IgD-negative memory B cell (primary cell): ENCODE results near the gene POLE4. TPM values are rescaled to one million over a fixed set of nuclear protein-coding genes. Genes with fewer than 3 reads are reported as not detected.

Experiments
- H3K27ac Mint-ChIP-seq, 3 donors: one replicate each; pipeline ENCODE4 v1.8.0; 2020 to 2022; ENCODE audit warnings: mild to moderate bottlenecking in 3 of 3, mixed read lengths in 3 of 3, moderate library complexity in 1 of 3
- H3K27me3 Mint-ChIP-seq: one replicate; pipeline ENCODE4 v1.8.0; 2021; ENCODE audit warnings: mixed read lengths
- H3K36me3 Mint-ChIP-seq: one replicate; pipeline ENCODE4 v1.8.0; 2020; ENCODE audit warnings: mild to moderate bottlenecking, mixed read lengths
- H3K4me1 Mint-ChIP-seq, 3 donors: one replicate each; pipeline ENCODE4 v1.8.0; 2020 to 2022; ENCODE audit warnings: mixed read lengths in 3 of 3, mild to moderate bottlenecking in 1 of 3
- H3K4me3 Mint-ChIP-seq, 4 donors: one replicate each; pipeline ENCODE4 v1.8.0; 2020 to 2022; ENCODE audit warnings: mild to moderate bottlenecking in 4 of 4, mixed read lengths in 4 of 4, moderate library complexity in 3 of 4
- H3K9me3 Mint-ChIP-seq, 3 donors: one replicate each; pipeline ENCODE4 v1.8.0; 2020 to 2021; ENCODE audit warnings: mixed read lengths in 3 of 3, mild to moderate bottlenecking in 1 of 3
- polyA plus RNA-seq: library from polyadenylated mRNA; unstranded; fragments of 300-500 nt; fragmentation: Illumina TruSeq; gene quantifications from one replicate; pipeline ENCODE4 v1.2.3, GENCODE V29; 2021

The POLE4 gene
- polyA plus RNA-seq, 1 donor from 2014 or later = 181 TPM

DNA sequence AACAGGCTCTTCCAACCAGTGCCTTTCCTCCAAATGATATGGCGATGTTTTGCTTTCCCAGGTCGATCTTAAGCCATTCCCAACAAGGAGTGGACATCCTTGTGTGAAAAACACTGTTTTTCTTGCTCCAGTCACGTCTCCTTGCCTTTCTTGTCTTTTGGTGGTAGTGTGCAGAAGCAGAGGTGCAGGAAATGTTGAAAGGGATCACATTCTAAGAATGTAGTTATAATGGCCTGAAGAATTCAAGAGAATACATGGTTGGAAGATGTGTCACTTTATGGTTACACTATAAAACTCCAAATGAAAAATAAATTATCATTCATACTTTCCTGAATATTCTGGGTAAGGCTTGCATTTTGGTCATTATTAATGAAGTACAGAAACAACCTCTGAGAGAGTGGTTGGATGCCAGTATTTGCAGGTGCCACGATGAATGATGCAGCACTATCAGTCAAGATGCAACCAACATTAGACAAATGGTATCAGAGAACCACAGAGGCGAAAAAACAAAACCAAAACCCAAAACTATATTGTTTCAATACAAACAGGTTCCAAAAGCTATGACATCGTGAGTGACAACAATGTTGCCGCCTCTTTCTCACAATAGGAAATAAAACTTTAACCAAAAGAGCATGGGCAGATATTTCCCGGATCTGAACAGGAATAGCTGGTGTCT is 27.5 kb upstream of the POLE4 start:
- Mint-ChIP-seq H3K27me3 (peaks cover 16% of the 10 kb centered on the region), H3K4me1 (no peaks in the 10 kb centered on the region), H3K36me3 (no peaks in the 10 kb centered on the region), H3K9me3 (no peaks in the 10 kb centered on the region), H3K4me3 (no peak overlapping the region), H3K27ac (peak overlapping the region in 1 of 3 donors; percentile 17)

DNA sequence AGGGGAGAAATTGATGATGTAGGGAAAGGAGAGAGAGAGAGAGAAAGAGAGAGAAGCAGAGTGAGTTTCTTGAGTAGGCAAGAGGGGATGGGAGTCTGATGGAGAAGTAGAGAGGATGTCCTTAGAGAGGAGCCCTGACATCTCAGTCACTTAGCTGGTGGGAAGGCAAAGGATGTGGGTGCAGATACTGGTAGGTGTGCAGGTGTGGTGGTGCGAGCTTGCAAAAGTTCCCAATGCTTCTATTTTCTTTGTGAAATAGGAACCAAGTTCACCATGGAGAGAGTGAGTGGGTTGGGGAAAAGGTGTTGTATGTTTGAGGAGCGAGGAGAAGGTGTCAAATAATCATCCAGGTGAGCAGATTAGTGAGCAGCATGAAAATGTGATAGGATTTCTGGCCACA is 26.5 kb upstream of the POLE4 start:
- H3K27ac Mint-ChIP-seq = peak overlapping the region in 1 of 3 donors; percentile 55
- no peak overlapping the region for H3K4me3 Mint-ChIP-seq
- no peaks in the 10 kb centered on the region for H3K36me3 Mint-ChIP-seq
- H3K9me3 Mint-ChIP-seq = no peaks in the 10 kb centered on the region
- H3K27me3 Mint-ChIP-seq = peaks cover 16% of the 10 kb centered on the region
- no peaks in the 10 kb centered on the region for H3K4me1 Mint-ChIP-seq

GRCh38 chr2:74935975-74936391 is 22.5 kb upstream of the POLE4 start:
- H3K27me3 Mint-ChIP-seq = peaks cover 13% of the 10 kb centered on the region
- no peak overlapping the region for H3K4me3 Mint-ChIP-seq
- H3K9me3 Mint-ChIP-seq = no peaks in the 10 kb centered on the region

DNA sequence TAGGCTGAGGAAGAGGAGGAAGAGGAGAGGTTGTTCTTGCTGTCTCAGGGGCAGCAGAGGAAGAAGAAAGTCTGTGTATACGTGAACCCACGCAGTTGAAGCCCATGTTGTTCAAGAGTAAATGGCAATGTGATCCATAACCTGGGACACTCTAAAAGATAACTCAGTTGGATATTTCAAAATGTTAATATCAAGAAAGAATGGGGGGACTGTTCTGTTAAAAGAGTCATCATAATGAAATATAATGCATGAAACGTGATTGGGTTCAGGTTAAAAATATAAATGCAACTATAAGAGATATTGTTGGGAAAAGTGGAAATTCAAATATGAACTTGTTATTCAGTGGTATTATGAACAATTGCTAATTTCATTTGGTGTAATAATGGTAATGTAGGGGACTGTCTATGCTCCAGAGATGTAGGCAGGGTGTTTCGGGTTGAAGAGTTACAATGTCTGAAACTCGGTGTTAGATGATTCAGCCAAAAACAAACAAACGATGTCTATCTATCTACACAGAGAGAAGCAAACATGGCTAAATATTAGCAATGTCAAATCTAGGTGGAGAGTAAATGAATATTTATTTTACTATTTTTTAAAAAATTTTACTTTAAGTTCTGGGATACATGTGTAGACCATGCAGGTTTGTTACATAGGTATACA is 21.1 kb upstream of the POLE4 start:
- Mint-ChIP-seq H3K27me3 (peaks cover 13% of the 10 kb centered on the region), H3K4me3 (no peak overlapping the region), H3K4me1 (no peaks in the 10 kb centered on the region), H3K36me3 (no peaks in the 10 kb centered on the region), H3K9me3 (no peaks in the 10 kb centered on the region), H3K27ac (no peak overlapping the region)

More at GRCh38 chr2:74935975-74936391, 22.5 kb upstream of the POLE4 start:
- no peaks in the 10 kb centered on the region for H3K4me1 Mint-ChIP-seq
- H3K27ac Mint-ChIP-seq = no peak overlapping the region
- no peaks in the 10 kb centered on the region for H3K36me3 Mint-ChIP-seq

DNA sequence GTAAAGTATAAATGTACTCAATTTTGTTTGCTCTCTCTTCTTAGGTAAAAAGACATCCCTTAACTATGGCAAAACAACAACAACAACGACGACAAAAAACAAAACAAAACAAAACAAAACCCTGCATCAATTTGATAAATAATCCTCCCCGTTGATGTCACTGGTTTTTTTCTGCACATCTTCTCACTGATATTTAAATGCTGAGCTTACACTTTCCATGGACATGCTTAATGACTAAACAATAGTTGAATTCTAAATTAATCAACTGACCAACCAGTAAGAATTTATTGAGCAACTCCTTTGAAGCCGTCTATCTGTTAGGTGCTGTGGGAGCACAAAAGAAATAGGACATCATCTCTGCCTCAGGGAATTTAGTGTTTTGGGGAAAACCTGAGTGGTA is 20.2 kb upstream of the POLE4 start:
- Mint-ChIP-seq H3K4me1 (no peaks in the 10 kb centered on the region), H3K27me3 (peaks cover 13% of the 10 kb centered on the region), H3K27ac (no peak overlapping the region), H3K36me3 (no peaks in the 10 kb centered on the region), H3K9me3 (no peaks in the 10 kb centered on the region), H3K4me3 (no peak overlapping the region)

GRCh38 chr2:74939919-74940812 is 18.3 kb upstream of the POLE4 start:
- Mint-ChIP-seq H3K27ac (no peak overlapping the region), H3K27me3 (peaks cover 4% of the 10 kb centered on the region), H3K36me3 (no peaks in the 10 kb centered on the region), H3K4me1 (peaks cover 0 to 3% (median 3%) of the 10 kb centered on the region in 3 donors), H3K9me3 (no peaks in the 10 kb centered on the region), H3K4me3 (no peak overlapping the region)

DNA sequence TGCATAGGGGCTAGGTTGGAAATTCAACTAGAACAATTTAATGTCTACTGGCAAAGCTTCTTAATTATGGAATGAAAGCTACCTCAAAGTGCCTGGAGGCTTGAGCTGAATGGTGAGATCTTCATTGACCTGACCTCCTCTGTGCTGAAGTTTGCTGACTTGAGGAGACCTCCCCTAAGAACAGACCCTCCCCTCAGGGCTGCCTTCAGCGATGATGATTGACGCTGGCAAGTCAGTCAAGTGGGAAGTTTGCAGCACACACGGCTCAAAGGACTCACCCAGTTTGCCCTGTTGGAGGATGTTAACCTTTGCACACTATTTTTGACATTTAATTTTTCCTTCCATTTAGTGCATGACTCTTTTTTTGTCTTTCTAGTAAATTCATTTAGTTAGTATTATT is 17.2 kb upstream of the POLE4 start:
- Mint-ChIP-seq H3K9me3 (no peaks in the 10 kb centered on the region), H3K4me3 (no peak overlapping the region), H3K4me1 (peaks cover 0 to 8% (median 5%) of the 10 kb centered on the region in 3 donors), H3K27me3 (peaks cover 5% of the 10 kb centered on the region), H3K27ac (no peak overlapping the region), H3K36me3 (no peaks in the 10 kb centered on the region)

- H3K4me1 Mint-ChIP-seq = peaks cover 0 to 8% (median 5%) of the 10 kb centered on the region in 3 donors
- no peaks in the 10 kb centered on the region for H3K36me3 Mint-ChIP-seq
- H3K27me3 Mint-ChIP-seq = peaks cover 7% of the 10 kb centered on the region
- H3K27ac Mint-ChIP-seq = no peak overlapping the region
- H3K4me3 Mint-ChIP-seq = no peak overlapping the region
- H3K9me3 Mint-ChIP-seq = no peaks in the 10 kb centered on the region
These were observed 16.2 kb upstream of the POLE4 start for GRCh38 chr2:74942263-74942662.

- Mint-ChIP-seq H3K4me3 (peak overlapping the region in 1 of 4 donors; percentile 13), H3K36me3 (no peaks in the 10 kb centered on the region), H3K27ac (peak overlapping the region in 1 of 3 donors; percentile 8), H3K4me1 (peaks cover 2 to 12% (median 5%) of the 10 kb centered on the region in 3 donors), H3K9me3 (peaks cover 0 to 11% (median 5%) of the 10 kb centered on the region in 3 donors), H3K27me3 (peaks cover 5% of the 10 kb centered on the region)
These were observed 13.3 kb upstream of the POLE4 start for GRCh38 chr2:74944987-74945787.

- no peak overlapping the region for H3K27ac Mint-ChIP-seq
- H3K36me3 Mint-ChIP-seq = no peaks in the 10 kb centered on the region
- H3K4me3 Mint-ChIP-seq = no peak overlapping the region
- H3K27me3 Mint-ChIP-seq = peaks cover 3% of the 10 kb centered on the region
- peaks cover 4 to 17% (median 9%) of the 10 kb centered on the region in 3 donors for H3K4me1 Mint-ChIP-seq
- H3K9me3 Mint-ChIP-seq = peaks cover 0 to 14% (median 7%) of the 10 kb centered on the region in 3 donors
These were observed 12.6 kb upstream of the POLE4 start for GRCh38 chr2:74945788-74946331.

GRCh38 chr2:74947703-74948102 is 10.7 kb upstream of the POLE4 start:
- peaks cover 6 to 19% (median 12%) of the 10 kb centered on the region in 3 donors for H3K9me3 Mint-ChIP-seq
- no peak overlapping the region for H3K27ac Mint-ChIP-seq
- H3K36me3 Mint-ChIP-seq = peaks cover 5% of the 10 kb centered on the region
- peaks cover 13 to 32% (median 19%) of the 10 kb centered on the region in 3 donors for H3K4me1 Mint-ChIP-seq
- no peak overlapping the region for H3K4me3 Mint-ChIP-seq
- H3K27me3 Mint-ChIP-seq = peaks cover 3% of the 10 kb centered on the region

- Mint-ChIP-seq H3K4me1 (peaks cover 13 to 32% (median 19%) of the 10 kb centered on the region in 3 donors), H3K9me3 (peaks cover 7 to 19% (median 15%) of the 10 kb centered on the region in 3 donors), H3K4me3 (no peak overlapping the region), H3K36me3 (peaks cover 5% of the 10 kb centered on the region), H3K27ac (no peak overlapping the region), H3K27me3 (peaks cover 3% of the 10 kb centered on the region)
These were observed 9.7 kb upstream of the POLE4 start for GRCh38 chr2:74948779-74949178.

- H3K4me1 Mint-ChIP-seq = peaks cover 18 to 34% (median 30%) of the 10 kb centered on the region in 3 donors
- peak overlapping the region in 3 of 4 donors; percentile 23 to 42 (median 25) for H3K4me3 Mint-ChIP-seq
- peaks cover 9 to 19% (median 15%) of the 10 kb centered on the region in 3 donors for H3K9me3 Mint-ChIP-seq
- H3K36me3 Mint-ChIP-seq = peaks cover 5% of the 10 kb centered on the region
- H3K27me3 Mint-ChIP-seq = peaks cover 2% of the 10 kb centered on the region
- H3K27ac Mint-ChIP-seq = peak overlapping the region in 1 of 3 donors; percentile 80
These were observed 7.2 kb upstream of the POLE4 start for GRCh38 chr2:74951211-74951754.

- H3K4me3 Mint-ChIP-seq = peak overlapping the region in 1 of 4 donors; percentile 12
- H3K4me1 Mint-ChIP-seq = peaks cover 18 to 37% (median 30%) of the 10 kb centered on the region in 3 donors
- H3K27me3 Mint-ChIP-seq = no peaks in the 10 kb centered on the region
- H3K9me3 Mint-ChIP-seq = peaks cover 9 to 19% (median 15%) of the 10 kb centered on the region in 3 donors
- H3K27ac Mint-ChIP-seq = peak overlapping the region in 1 of 3 donors; percentile 83
- peaks cover 5% of the 10 kb centered on the region for H3K36me3 Mint-ChIP-seq
These were observed 5.9 kb upstream of the POLE4 start for GRCh38 chr2:74952575-74952974.
